ENCODE results near the gene PIBF1.

GRCh38 chr13:73057284-73058063 lies 275.5 kb downstream of the PIBF1 start:
- TF ChIP-seq CTCF (IDR thresholded peaks at IDR 0.05) (no peak), POLR2A (IDR thresholded peaks at IDR 0.05) (no peak)
